Measurements from ENCODE around the gene POU2F3. TPM values are rescaled to one million over a fixed set of nuclear protein-coding genes. Genes with fewer than 3 reads are reported as not detected.

POU2F3 gene
- total and polyA plus RNA-seq, 2 of the 8 experiments (the other 6 are each of a cell fraction or from before 2014, with no cell fraction given) = 1.0 to 2.1 TPM

GRCh38 chr11:120241277-120241676, 1.3 kb downstream of the POU2F3 start:
- 91% methylated on average over 7 of the region's 7 CpGs; no CpG with 5 or more reads in 1 of the 2 experiments for WGBS, 2 experiments (ENCODE audit: extremely low coverage in 1 of 2, insufficient coverage in 1 of 2, insufficient read length in 1 of 2, insufficient replicate concordance in 2 of 2, low coverage in 1 of 2, low lambda C conversion rate in 2 of 2, missing lambda C conversion rate in 1 of 2)
- Histone ChIP-seq H3K4me1 (replicated peaks in 1 of 4; ENCODE audit: control insufficient read depth in 3 of 4, insufficient read depth in 4 of 4, low read length in 3 of 4) (peaks cover 2 to 11% (median 4%) of the 10 kb centered on the region in 4 experiments; a peak in 6 of 7 replicates), H2AK5ac (ENCODE audit: low read depth, low read length) (no peak overlapping the region), H3K79me1 (ENCODE audit: low read depth, low read length) (no peaks in the 10 kb centered on the region; the same call in 1 of the 2 replicates), H3K56ac (replicated peaks; ENCODE audit: insufficient read length, low read depth, low read length) (no peak overlapping the region), H2BK20ac (ENCODE audit: low read length) (no peak overlapping the region), H2BK12ac (ENCODE audit: low read depth, low read length) (no peak overlapping the region), H4K20me1 (replicated peaks in 1 of 2; ENCODE audit: control insufficient read depth in 1 of 2, insufficient read depth in 2 of 2, low read length in 2 of 2) (peaks cover 0 to 1% of the 10 kb centered on the region in 2 experiments), H4K8ac (ENCODE audit: extremely low read depth, insufficient read depth, low read length) (no peak overlapping the region), H3K23ac (ENCODE audit: insufficient read length) (no peak overlapping the region), H3K36me3 (ENCODE audit: control insufficient read depth in 2 of 4, insufficient read depth in 4 of 4, low read length in 3 of 4) (no peaks in the 10 kb centered on the region), H3K4me3 (ENCODE audit: extremely low read depth in 1 of 4, insufficient read depth in 2 of 4, low read depth in 3 of 4, low read length in 4 of 4) (no peak overlapping the region), H3K18ac (ENCODE audit: extremely low read depth, low read length) (no peak overlapping the region), H2BK120ac (replicated peaks; ENCODE audit: low read depth, low read length) (no peak overlapping the region), H2AFZ (ENCODE audit: low read length) (no peak overlapping the region), H3K27me3 (replicated peaks in 1 of 4; ENCODE audit: control insufficient read depth in 3 of 4, extremely low read depth in 1 of 4, insufficient read depth in 3 of 4, low read length in 3 of 4) (peaks cover 3 to 31% (median 25%) of the 10 kb centered on the region in 4 experiments), H4K91ac (replicated peaks; ENCODE audit: insufficient read length, low read length) (no peak overlapping the region), H3K9ac (replicated peaks in 1 of 4; ENCODE audit: extremely low read depth in 1 of 4, low read depth in 3 of 4, low read length in 3 of 4) (no peak overlapping the region), H2BK5ac (ENCODE audit: low read depth, low read length) (no peak overlapping the region), H3K9me3 (ENCODE audit: insufficient read depth in 2 of 2, low read depth in 1 of 2, low read length in 1 of 2) (no peaks in the 10 kb centered on the region), H4K5ac (ENCODE audit: insufficient read length, low read depth, low read length) (no peak overlapping the region), H3K14ac (ENCODE audit: insufficient read length) (no peak overlapping the region), H3K23me2 (ENCODE audit: low read depth, low read length) (peaks cover 4% of the 10 kb centered on the region; the same call in 1 of the 2 replicates), H3K4ac (replicated peaks; ENCODE audit: insufficient read length, low read depth, low read length) (no peak overlapping the region), H3K4me2 (ENCODE audit: insufficient read depth in 1 of 2, low read depth in 2 of 2, low read length in 2 of 2) (no peak overlapping the region; a peak in 1 of 4 replicates), H3K79me2 (ENCODE audit: control insufficient read depth in 1 of 2, insufficient read depth in 2 of 2, low read length in 2 of 2) (no peaks in the 10 kb centered on the region), H3K27ac (ENCODE audit: low read depth, low read length) (no peak overlapping the region), H2BK15ac (ENCODE audit: low read length) (no peak overlapping the region)
- POLR2A ChIA-PET (ENCODE audit: partially characterized antibody) = no interaction called here
- CTCF ChIA-PET (ENCODE audit: partially characterized antibody) = interaction anchor here (0.6 to 41.2 kb wide), 7 partner anchors 6 to 1304 kb away, joined by 3 to 1412 read pairs (median 71); no protein-coding TSS in a partner anchor
- no peak for FAIRE-seq
- no peak for DNase-seq (ENCODE audit: low read depth in 1 of 2, low spot score in 2 of 2)
- no peak for TF ChIP-seq TEAD4 (IDR thresholded peaks at IDR 0.05; ENCODE audit: low read depth, low read length)
